Karpas-422 (cell line): ENCODE results near the gene TFB2M. TPM values are rescaled to one million over a fixed set of nuclear protein-coding genes. Genes with fewer than 3 reads are reported as not detected.
A peak's percentile ranks its signal among the peaks of the same experiment; 100 is the strongest.
"Not testable (repeated sequence)": the region's sequence is repeated elsewhere in the genome, so short reads cannot be mapped to it uniquely, and the experiment has no call there.

ENCODE experiments used
- DNase-seq: peaks from one replicate; pipeline ENCODE4 v3.0.0-alpha.2; 2015
- H2AFZ ChIP-seq: fragments of 200-600 bp; sonication (generic); 2 replicates; pipeline ENCODE4 v1.6.1; 2014; ENCODE audit warnings: antibody characterized with exemption, low read length, mixed read lengths
- H3K27ac ChIP-seq: fragments of 200-600 bp; sonication (generic); 2 replicates; pipeline ENCODE4 v1.5.1; 2014; ENCODE audit warnings: mild to moderate bottlenecking, low read length, moderate library complexity
- H3K27me3 ChIP-seq: fragments of 200-600 bp; sonication (generic); 2 replicates; pipeline ENCODE4 v1.6.1; 2014; ENCODE audit warnings: low read length, mixed read lengths
- H3K36me3 ChIP-seq: fragments of 200-600 bp; sonication (generic); 2 replicates; pipeline ENCODE4 v1.6.1; 2014; ENCODE audit warnings: low read length, mixed read lengths; ENCODE audit not compliant: insufficient read depth
- H3K4me1 ChIP-seq: fragments of 200-600 bp; sonication (generic); 2 replicates; pipeline ENCODE4 v1.6.1; 2014; ENCODE audit warnings: mild to moderate bottlenecking, low read length, mixed read lengths
- H3K4me2 ChIP-seq: fragments of 200-600 bp; sonication (generic); 2 replicates; pipeline ENCODE4 v1.6.1; 2014; ENCODE audit warnings: low read length, low read depth, mild to moderate bottlenecking; ENCODE audit not compliant: poor library complexity, severe bottlenecking
- H3K4me3 ChIP-seq: fragments of 200-600 bp; sonication (generic); 2 replicates; pipeline ENCODE4 v1.5.1; 2014; ENCODE audit warnings: mild to moderate bottlenecking, antibody characterized with exemption, low read length, mixed read lengths
- H3K79me2 ChIP-seq: fragments of 200-600 bp; sonication (generic); 2 replicates; pipeline ENCODE4 v1.6.1; 2014; ENCODE audit warnings: mild to moderate bottlenecking, low read length, mixed read lengths
- H3K9ac ChIP-seq: fragments of 200-600 bp; sonication (generic); 2 replicates; pipeline ENCODE4 v1.6.0; 2014; ENCODE audit warnings: low read length
- H3K9me2 ChIP-seq: fragments of 200-600 bp; sonication (generic), shearing (Covaris generic); replicated peaks from 2 replicates; pipeline ENCODE4 v1.6.0; 2014; ENCODE audit warnings: mild to moderate bottlenecking, low read length, moderate library complexity; ENCODE audit not compliant: insufficient read depth
- H3K9me3 ChIP-seq: fragments of 300-700, 200-600 bp; sonication (generic); 2 replicates; pipeline ENCODE4 v1.6.1; 2014; ENCODE audit warnings: low read length, mixed read lengths
- H4K20me1 ChIP-seq: fragments of 200-600 bp; sonication (generic); 2 replicates; pipeline ENCODE4 v1.6.1; 2014; ENCODE audit warnings: mild to moderate bottlenecking, antibody characterized with exemption, low read length, low read depth; ENCODE audit not compliant: insufficient read depth
- total RNA-seq: library from RNA; depleted of rRNA; stranded (reverse); fragments of >200 nt; shearing (Covaris generic); gene quantifications from 2 replicates; pipeline ENCODE4 v1.2.3, GENCODE V29; 2014; ENCODE audit warnings: low replicate concordance

Gene TFB2M
- total RNA-seq, 1 experiment from 2014 or later = 20.5 TPM

- Histone ChIP-seq H3K4me3 (peak overlapping the region; percentile 53), H3K36me3 (peaks cover 19% of the 10 kb centered on the region; the same call in 1 of the 2 replicates), H3K4me1 (peaks cover 58% of the 10 kb centered on the region), H3K9me2 (no peaks in the 10 kb centered on the region), H3K27ac (peak overlapping the region; percentile 95), H3K79me2 (peaks cover 99% of the 10 kb centered on the region), H3K27me3 (no peaks in the 10 kb centered on the region), H3K9ac (peak overlapping the region; percentile 41), H3K4me2 (peak overlapping the region; percentile 95), H4K20me1 (no peaks in the 10 kb centered on the region; the same call in 1 of the 2 replicates), H2AFZ (no peak overlapping the region), H3K9me3 (no peaks in the 10 kb centered on the region)
- peak; percentile 76 for DNase-seq
These were observed 13.8 kb upstream of the TFB2M start for GRCh38 chr1:246579818-246580217.

GRCh38 chr1:246577720-246578106 lies 11.7 kb upstream of the TFB2M start:
- H3K4me1 ChIP-seq = peaks cover 63% of the 10 kb centered on the region
- peak overlapping the region; percentile 10 for H3K9ac ChIP-seq
- H3K27me3 ChIP-seq = no peaks in the 10 kb centered on the region
- H3K36me3 ChIP-seq = peaks cover 3% of the 10 kb centered on the region; the same call in 1 of the 2 replicates
- H3K79me2 ChIP-seq = peaks cover 97% of the 10 kb centered on the region
- H4K20me1 ChIP-seq = no peaks in the 10 kb centered on the region; the same call in 1 of the 2 replicates
- no peaks in the 10 kb centered on the region for H3K9me2 ChIP-seq
- H3K9me3 ChIP-seq = no peaks in the 10 kb centered on the region
- H2AFZ ChIP-seq = no peak overlapping the region
- no peak for DNase-seq
- H3K4me3 ChIP-seq = peak overlapping the region; percentile 17; the same call in 1 of the 2 replicates
- H3K4me2 ChIP-seq = peak overlapping the region; percentile 95
- peak overlapping the region; percentile 95 for H3K27ac ChIP-seq

GRCh38 chr1:246577082-246577719 lies 11.1 kb upstream of the TFB2M start:
- Histone ChIP-seq H3K36me3 (no peaks in the 10 kb centered on the region; the same call in 1 of the 2 replicates), H3K4me3 (peak overlapping the region; percentile 17; the same call in 1 of the 2 replicates), H3K27me3 (no peaks in the 10 kb centered on the region), H3K79me2 (peaks cover 97% of the 10 kb centered on the region), H4K20me1 (no peaks in the 10 kb centered on the region; the same call in 1 of the 2 replicates), H3K9me3 (no peaks in the 10 kb centered on the region), H3K9me2 (no peaks in the 10 kb centered on the region), H2AFZ (no peak overlapping the region), H3K27ac (peak overlapping the region; percentile 95), H3K4me2 (peak overlapping the region; percentile 95), H3K4me1 (peaks cover 68% of the 10 kb centered on the region), H3K9ac (peak overlapping the region; percentile 10)
- DNase-seq = no peak

GRCh38 chr1:246576709-246577032 lies 10.6 kb upstream of the TFB2M start:
- Histone ChIP-seq H3K27ac (peak overlapping the region; percentile 95), H3K36me3 (no peaks in the 10 kb centered on the region; the same call in 1 of the 2 replicates), H3K4me3 (peak overlapping the region; percentile 17; the same call in 1 of the 2 replicates), H3K27me3 (no peaks in the 10 kb centered on the region), H3K4me2 (peak overlapping the region; percentile 95), H3K9me2 (no peaks in the 10 kb centered on the region), H2AFZ (no peak overlapping the region), H3K9ac (peak overlapping the region; percentile 10; the same call in 1 of the 2 replicates), H3K4me1 (peaks cover 72% of the 10 kb centered on the region), H3K79me2 (peaks cover 97% of the 10 kb centered on the region), H4K20me1 (no peaks in the 10 kb centered on the region; the same call in 1 of the 2 replicates), H3K9me3 (no peaks in the 10 kb centered on the region)
- no peak for DNase-seq

GRCh38 chr1:246573491-246573890 lies 7.4 kb upstream of the TFB2M start:
- Histone ChIP-seq H3K27me3 (no peaks in the 10 kb centered on the region), H3K9me3 (no peaks in the 10 kb centered on the region), H4K20me1 (no peaks in the 10 kb centered on the region), H3K36me3 (no peaks in the 10 kb centered on the region; the same call in 1 of the 2 replicates), H3K4me2 (peak overlapping the region; percentile 6), H3K79me2 (peaks cover 97% of the 10 kb centered on the region), H3K4me1 (peaks cover 76% of the 10 kb centered on the region), H3K9ac (no peak overlapping the region), H3K27ac (peak overlapping the region; percentile 78), H3K9me2 (no peaks in the 10 kb centered on the region), H2AFZ (no peak overlapping the region), H3K4me3 (no peak overlapping the region)
- DNase-seq = no peak

- Histone ChIP-seq H3K4me1 (peaks cover 76% of the 10 kb centered on the region), H3K9me3 (no peaks in the 10 kb centered on the region), H3K27ac (peak overlapping the region; percentile 78), H3K4me2 (peak overlapping the region; percentile 6), H3K36me3 (no peaks in the 10 kb centered on the region; the same call in 1 of the 2 replicates), H3K27me3 (no peaks in the 10 kb centered on the region), H3K79me2 (peaks cover 97% of the 10 kb centered on the region), H3K4me3 (no peak overlapping the region), H3K9ac (no peak overlapping the region), H4K20me1 (no peaks in the 10 kb centered on the region), H2AFZ (no peak overlapping the region), H3K9me2 (no peaks in the 10 kb centered on the region)
- no peak for DNase-seq
These were observed 6.7 kb upstream of the TFB2M start for GRCh38 chr1:246572785-246573184.

GRCh38 chr1:246571953-246572352 lies 5.9 kb upstream of the TFB2M start:
- DNase-seq = no peak
- Histone ChIP-seq H3K4me3 (no peak overlapping the region), H3K4me2 (no peak overlapping the region), H2AFZ (no peak overlapping the region), H3K27me3 (no peaks in the 10 kb centered on the region), H3K27ac (peak overlapping the region; percentile 78), H3K36me3 (no peaks in the 10 kb centered on the region; the same call in 1 of the 2 replicates), H4K20me1 (no peaks in the 10 kb centered on the region), H3K9me3 (no peaks in the 10 kb centered on the region), H3K9me2 (no peaks in the 10 kb centered on the region), H3K79me2 (peaks cover 97% of the 10 kb centered on the region), H3K9ac (no peak overlapping the region), H3K4me1 (peaks cover 70% of the 10 kb centered on the region)

- DNase-seq = peak; percentile 66
- not testable (repeated sequence) for H3K4me3 ChIP-seq, H3K9me3 ChIP-seq, H2AFZ ChIP-seq, H3K9ac ChIP-seq, H3K9me2 ChIP-seq, H4K20me1 ChIP-seq, H3K27me3 ChIP-seq, H3K36me3 ChIP-seq, H3K4me2 ChIP-seq
- H3K79me2 ChIP-seq = peaks cover 96% of the 10 kb centered on the region
- peaks cover 64% of the 10 kb centered on the region for H3K4me1 ChIP-seq
- H3K27ac ChIP-seq = peak overlapping the region; percentile 78
These were observed 5.2 kb upstream of the TFB2M start for GRCh38 chr1:246571309-246571708.
